Measurements from ENCODE around the gene IL16. TPM values are rescaled to one million over a fixed set of nuclear protein-coding genes. Genes with fewer than 3 reads are reported as not detected.

IL16 gene
- total RNA-seq, 4 donors from 2014 or later: 8.2 to 19.9 (median 13.7) TPM

DNA sequence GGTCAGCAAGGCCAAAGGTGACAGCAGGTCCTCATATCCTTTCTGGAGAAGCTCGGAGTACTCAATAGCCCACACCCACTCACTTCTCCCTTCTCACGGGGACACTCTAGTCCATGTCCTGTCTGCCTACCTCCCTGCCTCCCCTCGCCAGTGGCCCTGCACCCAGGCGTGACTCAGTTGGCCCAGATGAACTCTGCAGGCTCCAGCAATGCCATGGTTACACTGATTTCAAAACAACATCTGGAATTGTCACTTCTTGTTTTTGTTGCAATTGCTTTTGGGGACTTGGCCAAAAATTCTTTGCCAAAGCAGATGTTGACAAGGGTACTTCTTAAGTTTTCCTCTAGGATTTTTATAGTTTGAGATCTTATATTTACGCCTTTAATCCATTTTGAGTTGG is 13.0 kb downstream of the IL16 start:
- WGBS: 44% methylated on average over 5 of the region's 5 CpGs
- Histone ChIP-seq H3K27ac (peak overlapping the region; percentile 60), H3K9me3 (peaks cover 9% of the 10 kb centered on the region), H3K27me3 (no peaks in the 10 kb centered on the region), H3K4me1 (no peaks in the 10 kb centered on the region), H3K4me3 (peak overlapping the region; percentile 24), H3K36me3 (no peaks in the 10 kb centered on the region)
- TF ChIP-seq EP300 (IDR thresholded peaks at IDR 0.05) (no peak), CTCF (IDR thresholded peaks at IDR 0.05) (no peak), POLR2AphosphoS5 (IDR thresholded peaks at IDR 0.05) (peak in 2 of 3 donors; percentile 71 to 73), POLR2A (IDR thresholded peaks at IDR 0.05) (no peak)
- DNase-seq (ENCODE audit: low spot score in 2 of 2): peak in 1 of 2 donors; percentile 76

DNA sequence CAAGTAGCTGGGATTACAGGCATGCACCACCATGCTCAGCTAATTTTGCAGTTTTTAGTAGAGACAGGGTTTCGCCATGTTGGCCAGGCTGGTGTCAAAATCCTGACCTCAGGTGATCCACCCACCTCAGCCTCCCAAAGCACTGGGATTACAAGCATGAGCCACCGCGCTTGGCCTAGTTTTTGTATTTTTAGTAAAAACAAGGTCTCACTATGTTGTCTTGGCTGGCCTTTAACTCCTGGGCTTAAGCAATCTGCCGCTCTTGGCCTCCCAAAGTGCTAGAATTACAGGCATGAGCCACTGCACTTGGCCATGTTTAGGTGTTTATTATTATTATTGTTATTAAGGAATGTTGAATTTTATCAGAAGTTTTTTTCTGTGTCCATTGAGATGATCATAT is 14.7 kb downstream of the IL16 start:
- DNase-seq (ENCODE audit: low spot score in 2 of 2): no peak
- H3K9me3 ChIP-seq: peaks cover 9% of the 10 kb centered on the region
- TF ChIP-seq EP300 (IDR thresholded peaks at IDR 0.05) (no peak), POLR2A (IDR thresholded peaks at IDR 0.05) (no peak), POLR2AphosphoS5 (IDR thresholded peaks at IDR 0.05) (peak in 1 of 3 donors; percentile 10), CTCF (IDR thresholded peaks at IDR 0.05) (no peak)
- WGBS: 77% methylated on average over 4 of the region's 4 CpGs
- no peak overlapping the region for H3K4me3 ChIP-seq
- H3K27ac ChIP-seq: peak overlapping the region; percentile 60
- no peaks in the 10 kb centered on the region for H3K4me1 ChIP-seq
- H3K36me3 ChIP-seq: no peaks in the 10 kb centered on the region
- no peaks in the 10 kb centered on the region for H3K27me3 ChIP-seq

GRCh38 chr15:81213982-81214381 is 17.3 kb downstream of the IL16 start:
- no peak for DNase-seq (ENCODE audit: low spot score in 2 of 2)
- Histone ChIP-seq H3K9me3 (peaks cover 9% of the 10 kb centered on the region), H3K4me1 (no peaks in the 10 kb centered on the region)

DNA sequence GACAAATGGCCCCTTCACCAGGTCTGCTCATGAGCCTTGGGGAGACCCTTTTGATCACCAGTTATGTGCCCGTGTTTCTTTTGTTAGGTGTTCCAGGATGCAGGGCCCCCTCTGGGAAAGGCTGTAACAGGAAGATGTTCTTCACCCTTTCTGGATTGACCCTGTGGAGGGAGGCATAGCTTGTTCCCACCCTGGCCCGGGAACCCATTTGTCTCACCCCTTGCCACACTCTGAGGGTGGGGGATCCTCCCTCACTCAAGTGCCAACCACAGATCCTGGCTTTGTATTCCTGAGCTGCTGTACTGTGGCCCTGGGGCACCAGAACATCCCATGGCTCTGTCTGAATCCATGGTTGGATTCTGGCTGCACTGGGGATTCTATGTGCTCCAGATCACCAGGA is 18.9 kb downstream of the IL16 start:
- DNase-seq (ENCODE audit: low spot score in 2 of 2): no peak
- Histone ChIP-seq H3K27ac (no peak overlapping the region), H3K9me3 (peaks cover 9% of the 10 kb centered on the region), H3K4me3 (no peak overlapping the region), H3K36me3 (no peaks in the 10 kb centered on the region), H3K27me3 (no peaks in the 10 kb centered on the region), H3K4me1 (peaks cover 4% of the 10 kb centered on the region)
- TF ChIP-seq POLR2A (IDR thresholded peaks at IDR 0.05) (no peak), EP300 (IDR thresholded peaks at IDR 0.05) (no peak), CTCF (IDR thresholded peaks at IDR 0.05) (no peak), POLR2AphosphoS5 (IDR thresholded peaks at IDR 0.05) (no peak)
- WGBS: 92% methylated on average over 2 of the region's 2 CpGs

More at GRCh38 chr15:81213982-81214381, 17.3 kb downstream of the IL16 start:
- Histone ChIP-seq H3K4me3 (no peak overlapping the region), H3K27ac (no peak overlapping the region), H3K36me3 (no peaks in the 10 kb centered on the region), H3K27me3 (no peaks in the 10 kb centered on the region)
- no peak for TF ChIP-seq CTCF (IDR thresholded peaks at IDR 0.05)
- no peak for TF ChIP-seq EP300 (IDR thresholded peaks at IDR 0.05)
- TF ChIP-seq POLR2AphosphoS5 (IDR thresholded peaks at IDR 0.05): no peak
- TF ChIP-seq POLR2A (IDR thresholded peaks at IDR 0.05): no peak

GRCh38 chr15:81215983-81216382 is 19.3 kb downstream of the IL16 start:
- Histone ChIP-seq H3K27ac (no peak overlapping the region), H3K4me3 (no peak overlapping the region), H3K27me3 (no peaks in the 10 kb centered on the region), H3K4me1 (peaks cover 7% of the 10 kb centered on the region), H3K9me3 (peaks cover 9% of the 10 kb centered on the region), H3K36me3 (no peaks in the 10 kb centered on the region)
- WGBS: no CpG with 5 or more reads among the region's 2 CpGs
- DNase-seq (ENCODE audit: low spot score in 2 of 2): no peak
- TF ChIP-seq CTCF (IDR thresholded peaks at IDR 0.05) (no peak), POLR2A (IDR thresholded peaks at IDR 0.05) (no peak), EP300 (IDR thresholded peaks at IDR 0.05) (no peak), POLR2AphosphoS5 (IDR thresholded peaks at IDR 0.05) (no peak)
